A549 (cell line): ENCODE data around the gene RASSF8. TPM values are rescaled to one million over a fixed set of nuclear protein-coding genes. Genes with fewer than 3 reads are reported as not detected.

Experiments used
- ATAC-seq, 2 experiments: fragments of 200-7000 bp in 1 of 2; fragments of >200 bp in 1 of 2; cut with Nextera tagmentation in 1 of 2; cut with Tn5 transposase in 1 of 2; 3 replicates each; pipeline versions ENCODE4 v1.8.0 to v1.9.1; 2018 to 2020; ENCODE audit warnings: mild to moderate bottlenecking in 1 of 2, moderate library complexity in 1 of 2
- CTCF ChIA-PET: fragments of 300-600 bp; sonication (Branson Sonifier 250); formaldehyde crosslinking; extraction: SDS; loops from one replicate; lab custom pipeline; 2021; ENCODE audit warnings: antibody characterized with exemption, inconsistent platforms; lab: Yijun Ruan, JAX
- POLR2A ChIA-PET: fragments of 350-600 bp; formaldehyde crosslinking; extraction: SDS; loops from one replicate; lab custom pipeline; 2021; ENCODE audit warnings: antibody characterized with exemption, inconsistent platforms; lab: Yijun Ruan, JAX
- DNase-seq, 2 experiments: peaks; one replicate each; pipeline versions ENCODE4 v3.0.0 to v3.0.0-alpha.2; 2011 to 2016; ENCODE audit warnings: low read depth in 1 of 2, low spot score in 1 of 2
- FAIRE-seq: peaks from 2 replicates; lab custom pipeline; 2011; peaks lifted over from hg19 to GRCh38; lab: Jason Lieb, UNC
- H3K27ac ChIP-seq, 2 experiments: fragments of >200 bp; sonication (Bioruptor Twin); formaldehyde crosslinking; 3 replicates each; pipeline ENCODE4 v1.5.1; 2016 to 2017
- H3K4me1 ChIP-seq: fragments of >200 bp; sonication (Bioruptor Twin); formaldehyde crosslinking; 3 replicates; pipeline ENCODE4 v1.6.1; 2016
- H3K4me2 ChIP-seq: fragments of >200 bp; sonication (Bioruptor Twin); formaldehyde crosslinking; 3 replicates; pipeline ENCODE4 v1.6.1; 2016
- H3K4me3 ChIP-seq: fragments of >200 bp; sonication (Bioruptor Twin); formaldehyde crosslinking; 3 replicates; pipeline ENCODE4 v1.5.1; 2016
- H3K9me3 ChIP-seq: fragments of >200 bp; sonication (Bioruptor Twin); formaldehyde crosslinking; 3 replicates; pipeline ENCODE4 v1.6.1; 2016
- CBX8 ChIP-seq: fragments of 200-600 bp; sonication (generic); IDR thresholded peaks from 2 replicates; pipeline ENCODE4 v1.6.1; 2016
- CTCF ChIP-seq: fragments of >200 bp; sonication (Bioruptor Twin); formaldehyde crosslinking; IDR thresholded peaks from 3 replicates; pipeline ENCODE4 v1.5.1; 2016
- HEYL ChIP-seq: fragments of 250-450 bp; sonication (Bioruptor Pico); IDR thresholded peaks from 2 replicates; pipeline ENCODE4 v1.8.0; 2021; ENCODE audit warnings: mild to moderate bottlenecking, moderate library complexity
- HMGXB4 ChIP-seq: fragments of 250-450 bp; sonication (Bioruptor Pico); IDR thresholded peaks from 2 replicates; pipeline ENCODE4 v1.5.0; 2021; ENCODE audit warnings: mild to moderate bottlenecking, moderate library complexity, borderline replicate concordance
- HOXB13 ChIP-seq: fragments of 250-450 bp; sonication (Bioruptor Pico); IDR thresholded peaks from 2 replicates; pipeline ENCODE4 v1.5.0; 2020; ENCODE audit warnings: low read depth, mild to moderate bottlenecking, moderate library complexity
- JUN ChIP-seq, 2 experiments: fragments of >200 bp; sonication (Bioruptor Twin); formaldehyde crosslinking; IDR thresholded peaks; 2 replicates in 1 of 2; 3 replicates in 1 of 2; pipeline ENCODE4 v1.6.1; 2016 to 2017
- KDM1A ChIP-seq: fragments of 200-600 bp; sonication (generic); IDR thresholded peaks from 2 replicates; pipeline ENCODE4 v1.6.1; 2016; ENCODE audit warnings: low read depth, mild to moderate bottlenecking
- KDM5A ChIP-seq: fragments of 200-600 bp; sonication (generic); IDR thresholded peaks from 2 replicates; pipeline ENCODE4 v1.6.1; 2016; ENCODE audit warnings: antibody characterized with exemption, mild to moderate bottlenecking
- MAFK ChIP-seq: fragments of 450-650 bp; IDR thresholded peaks from 2 replicates; pipeline ENCODE4 v1.6.1; 2014; ENCODE audit not compliant: partially characterized antibody
- MAX ChIP-seq: IDR thresholded peaks from 2 replicates; pipeline ENCODE4 v1.6.1; 2012
- NFE2L2 ChIP-seq: fragments of 150-350 bp; conservative IDR thresholded peaks from 2 replicates; pipeline ENCODE4 v1.6.1; 2014; ENCODE audit warnings: low read length
- NPAS2 ChIP-seq: fragments of 250-450 bp; sonication (Bioruptor Pico); IDR thresholded peaks from 2 replicates; pipeline ENCODE4 v1.8.0; 2022; ENCODE audit warnings: mild to moderate bottlenecking, moderate library complexity, borderline replicate concordance
- NR3C1 ChIP-seq: fragments of >200 bp; sonication (Bioruptor Twin); formaldehyde crosslinking; IDR thresholded peaks from 3 replicates; pipeline ENCODE4 v1.6.1; 2017
- POLR2A ChIP-seq: IDR thresholded peaks from 2 replicates; pipeline ENCODE4 v1.6.1; 2012; ENCODE audit warnings: mild to moderate bottlenecking, low read length
- RAD21 ChIP-seq, 2 experiments: fragments of >200 bp in 1 of 2; sonication (Bioruptor Twin) in 1 of 2; formaldehyde crosslinking in 1 of 2; IDR thresholded peaks in 1 of 2; conservative IDR thresholded peaks in 1 of 2; 2 replicates in 1 of 2; 3 replicates in 1 of 2; pipeline ENCODE4 v1.6.1; 2012 to 2018; ENCODE audit warnings: inconsistent platforms in 1 of 2
- SMC3 ChIP-seq: fragments of >200 bp; sonication (Bioruptor Twin); formaldehyde crosslinking; IDR thresholded peaks from 3 replicates; pipeline ENCODE4 v1.6.1; 2018; ENCODE audit warnings: inconsistent platforms
- SREBF2 ChIP-seq: fragments of 450-650 bp; IDR thresholded peaks from 2 replicates; pipeline ENCODE4 v1.6.1; 2014; ENCODE audit warnings: mild to moderate bottlenecking, moderate library complexity
- ZNF302 ChIP-seq: fragments of 250-450 bp; sonication (Bioruptor Pico); IDR thresholded peaks from 2 replicates; pipeline ENCODE4 v1.9.0; 2021; ENCODE audit warnings: inconsistent platforms, mild to moderate bottlenecking, moderate library complexity
- whole genome bisulfite sequencing: methylation state at CpG from one replicate; pipeline ENCODE4 v1.1.6; 2017; ENCODE audit errors: missing lambda C conversion rate; 5-methylcytosine and 5-hydroxymethylcytosine counted together
- polyA plus RNA-seq, 4 experiments: library from polyadenylated mRNA; depleted of rRNA in 3 of 4; stranded (reverse); fragments of >200 nt; fragmentation: RNase III in 1 of 4; extraction: RNeasy Plus Mini Kit Qiagen cat#74134 plus additional on column Dnase treatment in 1 of 4; gene quantifications; 2 replicates in 3 of 4; 3 replicates in 1 of 4; pipeline ENCODE4 v1.2.3, GENCODE V29; 2011 to 2017

RASSF8 gene
- polyA plus RNA-seq, 2 of the 4 experiments (the other 2 are of a cell fraction): 5.7 to 8.7 TPM

DNA sequence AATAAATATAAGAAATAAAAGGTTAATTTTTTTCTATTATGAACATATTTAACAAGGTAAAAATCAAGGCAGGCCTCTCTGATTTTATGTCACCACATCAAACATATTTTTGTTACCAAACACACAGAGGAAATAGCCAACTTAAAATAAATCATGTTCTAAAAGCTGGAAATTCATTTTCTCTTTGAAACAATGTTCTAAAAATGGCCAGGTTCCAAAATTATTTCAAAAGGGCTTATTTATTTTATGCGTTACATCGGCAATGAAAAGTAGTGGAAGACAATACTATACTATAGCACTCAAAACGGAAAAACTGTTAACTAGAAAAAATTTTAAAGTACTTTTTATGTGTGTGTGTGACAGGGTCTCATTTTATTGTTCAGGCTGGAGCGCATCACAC, 24.0 kb upstream of the RASSF8 start:
- Histone ChIP-seq H3K4me3 (no peak overlapping the region), H3K4me1 (no peaks in the 10 kb centered on the region), H3K4me2 (no peak overlapping the region), H3K9me3 (no peaks in the 10 kb centered on the region), H3K27ac (no peak overlapping the region)
- TF ChIP-seq POLR2A (no peak), CTCF (no peak), NPAS2 (CRISPR knock-in tag) (no peak), SMC3 (no peak), CBX8 (no peak), KDM5A (no peak), NFE2L2 (no peak), ZNF302 (CRISPR knock-in tag) (no peak), MAX (no peak), NR3C1 (no peak), RAD21 (conservative IDR thresholded peaks at IDR 0.05 in 1 of 2, IDR thresholded peaks at IDR 0.05 in 1 of 2) (no peak), HMGXB4 (CRISPR knock-in tag) (no peak), HOXB13 (no peak)
- no peak for FAIRE-seq
- ATAC-seq: no peak
- WGBS: 82% methylated on average over 4 of the region's 4 CpGs
- CTCF ChIA-PET: interaction anchor here (0.6 kb wide), 1 partner anchor 13 kb away, joined by 6 read pairs; no protein-coding TSS in a partner anchor
- no peak for DNase-seq
- POLR2A ChIA-PET: no interaction called here

DNA sequence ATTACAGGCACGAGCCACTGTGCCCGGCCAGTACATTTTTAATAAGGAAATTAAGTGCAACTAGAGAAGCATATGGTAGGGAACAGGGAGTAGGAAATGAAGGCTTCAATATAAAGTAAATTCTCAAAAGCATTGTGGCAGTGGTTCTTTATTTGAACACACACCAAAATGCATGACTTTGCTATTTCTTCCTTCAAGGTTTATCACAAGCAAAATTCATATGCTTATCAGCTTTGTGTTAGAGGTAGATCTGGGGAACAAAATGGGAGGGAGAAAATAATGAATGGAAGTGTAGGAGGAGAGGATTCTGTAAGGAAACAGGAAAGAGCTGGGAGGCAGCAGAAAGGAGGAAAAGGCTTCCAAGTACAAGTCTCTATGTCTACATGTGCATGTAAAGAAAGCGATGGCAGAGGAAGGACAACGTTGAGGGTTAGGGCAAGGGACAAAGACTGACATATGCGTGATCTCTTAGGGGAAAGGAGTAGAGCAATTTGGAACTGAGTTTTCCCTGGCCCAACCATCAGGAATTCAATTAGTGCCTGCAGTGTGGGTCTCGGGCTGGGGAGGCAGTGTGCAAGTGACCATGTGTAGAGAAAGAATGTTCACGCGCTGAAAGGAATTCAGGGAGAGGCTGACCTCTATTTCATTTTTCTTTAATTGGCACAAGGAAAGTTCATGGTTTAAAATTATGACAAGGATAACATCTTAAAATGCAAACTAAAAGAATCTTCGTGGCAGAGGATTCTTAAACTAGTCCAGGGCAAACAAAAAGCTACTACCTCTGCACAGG, 22.9 kb upstream of the RASSF8 start:
- Histone ChIP-seq H3K27ac (no peak overlapping the region), H3K9me3 (no peaks in the 10 kb centered on the region), H3K4me2 (no peak overlapping the region), H3K4me3 (no peak overlapping the region), H3K4me1 (no peaks in the 10 kb centered on the region)
- DNase-seq (no peak), ATAC-seq (no peak), FAIRE-seq (no peak)
- TF ChIP-seq KDM1A (no peak), MAFK (peak; percentile 43), SREBF2 (no peak), JUN (IDR thresholded peaks at IDR 0.05) (no peak), HOXB13 (no peak), NR3C1 (no peak)
- WGBS: 75% methylated on average over 9 of the region's 9 CpGs
- POLR2A ChIA-PET: no interaction called here
- CTCF ChIA-PET: interaction anchor here (0.6 to 0.9 kb wide), 2 partner anchors 12 to 14 kb away, joined by 3 to 6 read pairs; no protein-coding TSS in a partner anchor

- no peak overlapping the region for H3K27ac ChIP-seq
- TF ChIP-seq HEYL (CRISPR knock-in tag) (no peak), ZNF302 (CRISPR knock-in tag) (no peak)
- ChIA-PET CTCF (no interaction called here), POLR2A (no interaction called here)
- DNase-seq: no peak
- FAIRE-seq: no peak
- H3K9me3 ChIP-seq: no peaks in the 10 kb centered on the region
- no peak for ATAC-seq
- no peaks in the 10 kb centered on the region for H3K4me1 ChIP-seq
- no peak overlapping the region for H3K4me2 ChIP-seq
- H3K4me3 ChIP-seq: no peak overlapping the region
Observed at GRCh38 chr12:25937096-25937495, 21.4 kb upstream of the RASSF8 start.
